Mammary epithelial cell (primary cell): ENCODE data around the gene STARD10.

Source experiments
- EZH2 ChIP-seq: IDR thresholded peaks from 2 replicates; pipeline ENCODE4 v1.6.1; 2012; ENCODE audit warnings: low read length, inconsistent platforms, borderline replicate concordance
- TF ChIP-seq, protein P1 (sequence below), 2 donors: IDR thresholded peaks in 1 of 2; conservative IDR thresholded peaks in 1 of 2; 2 replicates each; pipeline ENCODE4 v1.5.1; 2011 to 2012; ENCODE audit warnings: inconsistent platforms in 2 of 2, low read length in 2 of 2, mild to moderate bottlenecking in 2 of 2, control low read depth in 1 of 2, low read depth in 1 of 2; ENCODE audit not compliant: insufficient read depth in 1 of 2; ENCODE audit errors: extremely low read depth in 1 of 2

GRCh38 chr11:72789493-72790131 lies 4.2 kb downstream of the STARD10 start:
- TF ChIP-seq, protein P1, sequence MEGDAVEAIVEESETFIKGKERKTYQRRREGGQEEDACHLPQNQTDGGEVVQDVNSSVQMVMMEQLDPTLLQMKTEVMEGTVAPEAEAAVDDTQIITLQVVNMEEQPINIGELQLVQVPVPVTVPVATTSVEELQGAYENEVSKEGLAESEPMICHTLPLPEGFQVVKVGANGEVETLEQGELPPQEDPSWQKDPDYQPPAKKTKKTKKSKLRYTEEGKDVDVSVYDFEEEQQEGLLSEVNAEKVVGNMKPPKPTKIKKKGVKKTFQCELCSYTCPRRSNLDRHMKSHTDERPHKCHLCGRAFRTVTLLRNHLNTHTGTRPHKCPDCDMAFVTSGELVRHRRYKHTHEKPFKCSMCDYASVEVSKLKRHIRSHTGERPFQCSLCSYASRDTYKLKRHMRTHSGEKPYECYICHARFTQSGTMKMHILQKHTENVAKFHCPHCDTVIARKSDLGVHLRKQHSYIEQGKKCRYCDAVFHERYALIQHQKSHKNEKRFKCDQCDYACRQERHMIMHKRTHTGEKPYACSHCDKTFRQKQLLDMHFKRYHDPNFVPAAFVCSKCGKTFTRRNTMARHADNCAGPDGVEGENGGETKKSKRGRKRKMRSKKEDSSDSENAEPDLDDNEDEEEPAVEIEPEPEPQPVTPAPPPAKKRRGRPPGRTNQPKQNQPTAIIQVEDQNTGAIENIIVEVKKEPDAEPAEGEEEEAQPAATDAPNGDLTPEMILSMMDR (conservative IDR thresholded peaks at IDR 0.05 in 1 of 2, IDR thresholded peaks at IDR 0.05 in 1 of 2; ENCODE audit: extremely low read depth in 1 of 2, insufficient read depth in 1 of 2, low read depth in 1 of 2, low read length in 2 of 2) = no peak
- no peak for TF ChIP-seq EZH2
